Sigmoid colon (tissue), 7 donors: ENCODE measurements around the gene GOLGA1. TPM values are rescaled to one million over a fixed set of nuclear protein-coding genes. Genes with fewer than 3 reads are reported as not detected.

Experiments used
- DNase-seq: peaks from one replicate; pipeline ENCODE4 v3.0.0-alpha.2; 2019
- H3K27ac ChIP-seq, 4 donors: fragments of 200-600 bp; sonication (generic); one replicate each; pipeline ENCODE4 v1.5.1; 2016 to 2019; ENCODE audit warnings: mild to moderate bottlenecking in 1 of 4
- H3K27me3 ChIP-seq, 3 donors: fragments of 200-600 bp; sonication (generic); one replicate each; pipeline ENCODE4 v1.5.1; 2019; ENCODE audit warnings: mild to moderate bottlenecking in 1 of 3
- H3K36me3 ChIP-seq, 4 donors: fragments of 200-600 bp; sonication (generic); one replicate each; pipeline ENCODE4 v1.5.1; 2016 to 2019
- H3K4me1 ChIP-seq, 4 donors: fragments of 200-600 bp; sonication (generic); one replicate each; pipeline ENCODE4 v1.5.1; 2017 to 2019
- H3K4me3 ChIP-seq, 4 donors: fragments of 200-600 bp; sonication (generic); one replicate each; pipeline ENCODE4 v1.5.1; 2017 to 2019; ENCODE audit warnings: mild to moderate bottlenecking in 2 of 4, moderate library complexity in 1 of 4
- H3K9me3 ChIP-seq, 4 donors: fragments of 200-600 bp in 3 of 4; sonication (generic) in 3 of 4; one replicate each; pipeline versions ENCODE4 v1.5.1 to v1.6.1; 2013 to 2019
- CTCF ChIP-seq, 4 experiments: fragments of 450-650 bp in 3 of 4; fragments of 200-600 bp in 1 of 4; IDR thresholded peaks; one replicate each; pipeline ENCODE4 v1.5.1; 2016 to 2019; ENCODE audit warnings: antibody characterized with exemption in 4 of 4, mild to moderate bottlenecking in 3 of 4, moderate library complexity in 2 of 4
- EP300 ChIP-seq, 4 donors: sonication (generic); formaldehyde crosslinking; IDR thresholded peaks; one replicate each; pipeline ENCODE4 v1.6.1; 2017; ENCODE audit warnings: antibody characterized with exemption in 4 of 4
- POLR2A ChIP-seq, 2 donors: fragments of 450-650 bp; IDR thresholded peaks; one replicate each; pipeline ENCODE4 v1.6.1; 2016; ENCODE audit warnings: antibody characterized with exemption in 2 of 2, mild to moderate bottlenecking in 2 of 2, moderate library complexity in 2 of 2
- POLR2AphosphoS5 ChIP-seq, 4 donors: sonication (generic); formaldehyde crosslinking; IDR thresholded peaks; one replicate each; pipeline ENCODE4 v1.6.1; 2017; ENCODE audit warnings: antibody characterized with exemption in 4 of 4
- WGBS, 2 donors: extraction: QIAGEN DNeasy Blood & Tissue Kit; methylation state at CpG; one replicate each; pipeline ENCODE4 v1.1.7; 2013; 5-methylcytosine and 5-hydroxymethylcytosine counted together
- intact Hi-C: fragments of 100-400 bp; cut with DNase I; formaldehyde crosslinking; loops from one replicate; pipeline ENCODE4 v1.15.1; 2023
- polyA plus RNA-seq, 3 donors: library from polyadenylated mRNA; stranded (reverse); fragments of 200-250 nt; gene quantifications; one replicate each; pipeline ENCODE4 v1.2.3, GENCODE V29; 2013
- total RNA-seq, 4 donors: library from RNA; depleted of rRNA; stranded (reverse); fragments of >200 nt; gene quantifications; one replicate each; pipeline ENCODE4 v1.1.0, GENCODE V29; 2016
- donor health status: healthy with polysubstance abuse.
- donor health status: Bipolar disorder and iron deficiency.
- donor health status: healthy.

Gene GOLGA1
- total and polyA plus RNA-seq, 7 donors, result 7.8 to 32.1 (median 15.1) TPM

DNA sequence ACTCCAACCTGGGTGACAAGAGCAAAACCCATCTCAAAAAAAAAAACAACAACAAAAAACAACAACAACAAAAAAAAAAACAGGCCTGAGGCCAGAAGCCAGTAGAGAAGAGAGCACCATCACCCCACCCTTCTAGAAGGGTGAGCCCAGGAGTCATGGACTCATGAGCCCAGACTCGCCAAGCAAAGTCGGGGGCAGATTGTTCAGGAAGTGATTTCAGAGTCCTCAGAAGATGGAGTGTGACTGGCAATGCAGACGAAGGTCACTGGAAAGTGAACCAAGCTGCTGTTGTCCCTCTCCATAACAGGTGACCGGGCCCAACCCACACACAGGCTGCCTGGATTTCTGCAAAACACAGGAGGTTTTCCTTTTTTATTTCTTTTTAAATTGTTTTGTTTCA, 96.6 kb downstream of the GOLGA1 start:
- Histone ChIP-seq H3K27ac (no peak overlapping the region), H3K36me3 (no peaks in the 10 kb centered on the region), H3K9me3 (no peaks in the 10 kb centered on the region), H3K4me1 (peaks cover 0 to 2% (median 0%) of the 10 kb centered on the region in 4 donors), H3K27me3 (no peaks in the 10 kb centered on the region), H3K4me3 (no peak overlapping the region)
- no peak for TF ChIP-seq POLR2AphosphoS5 (IDR thresholded peaks at IDR 0.05)
- TF ChIP-seq CTCF (IDR thresholded peaks at IDR 0.05), result no peak
- intact Hi-C loops, result no loop called here
- no peak for DNase-seq
- whole genome bisulfite sequencing, 2 donors, result 66 to 67% methylated on average over 4 of the region's 4 CpGs

GRCh38 chr9:124843456-124844034, 97.3 kb downstream of the GOLGA1 start:
- no peaks in the 10 kb centered on the region for H3K27me3 ChIP-seq
- TF ChIP-seq POLR2AphosphoS5 (IDR thresholded peaks at IDR 0.05), result no peak
- TF ChIP-seq POLR2A (IDR thresholded peaks at IDR 0.05), result no peak
- no peak for TF ChIP-seq CTCF (IDR thresholded peaks at IDR 0.05)
- no peak for TF ChIP-seq EP300 (IDR thresholded peaks at IDR 0.05)
- WGBS, 2 donors, result 83 to 89% methylated on average over 11 of the region's 11 CpGs
- no peaks in the 10 kb centered on the region for H3K9me3 ChIP-seq
- no peak for DNase-seq
- H3K4me1 ChIP-seq, result peaks cover 0 to 2% (median 0%) of the 10 kb centered on the region in 4 donors
- H3K4me3 ChIP-seq, result no peak overlapping the region
- intact Hi-C loops, result no loop called here
- H3K27ac ChIP-seq, result no peak overlapping the region
- no peaks in the 10 kb centered on the region for H3K36me3 ChIP-seq

DNA sequence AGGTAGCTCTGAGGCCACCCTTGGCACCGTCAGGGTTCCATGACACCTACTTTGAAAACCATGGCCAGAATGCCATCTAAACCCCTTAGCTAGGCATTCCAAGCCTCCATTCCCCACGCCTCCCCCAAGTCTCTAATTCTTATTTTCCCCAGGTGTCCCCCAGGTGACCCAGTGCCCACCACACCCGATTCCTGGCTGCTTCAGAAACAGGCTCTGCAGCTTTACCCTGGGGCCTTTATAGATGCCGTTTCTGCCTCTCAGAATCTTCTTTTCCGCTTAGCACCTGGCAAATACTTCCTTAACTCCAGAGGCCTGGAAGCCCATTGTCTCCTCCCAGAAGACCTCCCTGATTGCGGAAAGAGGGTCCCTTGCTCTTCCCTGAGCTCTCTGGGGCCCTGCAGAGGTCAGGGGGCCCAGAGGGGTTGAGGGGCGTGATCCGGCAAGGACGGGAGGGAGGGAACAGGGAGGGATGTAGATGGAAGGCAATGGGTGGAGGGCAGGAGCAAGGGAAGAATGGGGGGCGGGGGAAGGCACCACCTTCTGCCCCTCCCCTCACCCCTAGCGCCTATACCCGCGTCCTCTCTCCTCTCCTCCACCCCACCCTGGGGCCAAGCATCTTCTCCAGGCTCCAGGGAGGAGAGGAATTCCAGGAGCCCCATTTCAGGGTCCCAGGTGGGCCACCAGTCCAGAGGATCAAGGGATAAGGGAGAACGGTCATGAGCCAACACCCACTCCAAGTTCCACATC, 99.6 kb downstream of the GOLGA1 start:
- intact Hi-C loops, result no loop called here
- no peaks in the 10 kb centered on the region for H3K27me3 ChIP-seq
- WGBS, 2 donors, result 75 to 79% methylated on average over 13 to 14 of the region's 14 CpGs
- DNase-seq, result no peak
- TF ChIP-seq CTCF (IDR thresholded peaks at IDR 0.05) (no peak), EP300 (IDR thresholded peaks at IDR 0.05) (no peak), POLR2A (IDR thresholded peaks at IDR 0.05) (no peak), POLR2AphosphoS5 (IDR thresholded peaks at IDR 0.05) (no peak)
- H3K9me3 ChIP-seq, result no peaks in the 10 kb centered on the region
- H3K27ac ChIP-seq, result no peak overlapping the region
- H3K4me1 ChIP-seq, result peaks cover 0 to 3% (median under 1%) of the 10 kb centered on the region in 4 donors
- H3K4me3 ChIP-seq, result no peak overlapping the region
- H3K36me3 ChIP-seq, result no peaks in the 10 kb centered on the region

DNA sequence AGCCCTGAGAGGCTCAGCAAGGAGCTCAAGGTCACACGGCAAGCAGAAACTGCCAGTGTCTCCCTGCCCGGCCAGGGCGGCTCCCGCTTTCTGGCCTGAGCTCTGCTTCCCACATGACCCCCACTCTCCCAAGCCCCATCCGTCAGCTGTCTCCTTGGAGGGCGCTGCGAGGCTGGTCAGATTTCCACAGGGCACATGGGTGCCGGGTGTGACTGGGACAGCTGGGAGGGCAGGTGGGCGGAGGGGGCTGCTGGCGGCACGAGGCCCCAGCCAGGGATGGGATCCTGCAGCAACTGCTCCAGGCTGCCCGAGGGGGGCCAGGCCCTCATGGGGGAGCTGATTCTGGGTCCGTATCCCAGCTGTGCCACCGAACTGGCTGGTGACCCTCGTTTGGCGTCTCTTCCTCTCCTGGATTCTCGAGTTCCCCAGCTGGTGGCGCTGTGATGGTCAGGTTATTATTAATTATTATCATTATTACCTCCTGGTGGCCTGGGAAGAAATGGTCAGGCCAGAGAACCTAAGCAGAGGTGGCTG, 100.5 kb downstream of the GOLGA1 start:
- Histone ChIP-seq H3K4me3 (no peak overlapping the region), H3K27me3 (no peaks in the 10 kb centered on the region), H3K36me3 (no peaks in the 10 kb centered on the region), H3K9me3 (no peaks in the 10 kb centered on the region), H3K4me1 (peaks cover 0 to 11% (median 9%) of the 10 kb centered on the region in 4 donors), H3K27ac (no peak overlapping the region)
- TF ChIP-seq EP300 (IDR thresholded peaks at IDR 0.05) (no peak), POLR2A (IDR thresholded peaks at IDR 0.05) (no peak), CTCF (IDR thresholded peaks at IDR 0.05) (no peak), POLR2AphosphoS5 (IDR thresholded peaks at IDR 0.05) (no peak)
- no peak for DNase-seq
- intact Hi-C loops, result no loop called here
- 75 to 89% methylated on average over 18 of the region's 18 CpGs for WGBS, 2 donors
